MM.1S (cell line): ENCODE results near the gene FOXD4L1.
"Not testable (repeated sequence)": the region's sequence is repeated elsewhere in the genome, so short reads cannot be mapped to it uniquely, and the experiment has no call there.

Experiments
- EZH2 ChIP-seq: fragments of 300-600 bp; sonication (generic); optimal IDR thresholded peaks from 2 replicates; pipeline ENCODE3; 2017; ENCODE audit warnings: low read depth, mild to moderate bottlenecking, antibody characterized with exemption, low read length, mixed read lengths
- TF ChIP-seq, protein P1 (sequence below): fragments of 300-600 bp; sonication (generic); IDR thresholded peaks from 2 replicates; pipeline ENCODE4 v1.5.1; 2016; ENCODE audit warnings: antibody characterized with exemption, low read length, mixed read lengths

DNA sequence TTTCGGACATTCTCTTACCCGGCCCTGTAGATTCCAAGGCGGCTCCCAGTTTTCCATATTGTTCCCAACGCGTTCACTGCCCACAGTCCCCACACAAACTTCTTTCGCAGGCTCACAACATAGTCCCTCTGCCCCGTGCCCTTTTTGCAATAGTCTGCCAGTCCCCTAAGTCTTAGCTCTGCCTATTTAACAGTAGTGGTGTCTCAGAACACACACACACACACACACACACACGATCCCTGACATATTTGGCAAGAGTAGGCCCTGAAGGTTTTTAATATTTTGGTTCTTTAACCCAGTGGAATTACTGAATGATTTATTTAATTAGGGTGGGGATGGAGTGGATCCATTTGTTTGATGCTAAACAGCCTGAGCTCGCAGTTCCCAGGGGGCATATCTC, 44.1 kb downstream of the FOXD4L1 start:
- TF ChIP-seq, protein P1, sequence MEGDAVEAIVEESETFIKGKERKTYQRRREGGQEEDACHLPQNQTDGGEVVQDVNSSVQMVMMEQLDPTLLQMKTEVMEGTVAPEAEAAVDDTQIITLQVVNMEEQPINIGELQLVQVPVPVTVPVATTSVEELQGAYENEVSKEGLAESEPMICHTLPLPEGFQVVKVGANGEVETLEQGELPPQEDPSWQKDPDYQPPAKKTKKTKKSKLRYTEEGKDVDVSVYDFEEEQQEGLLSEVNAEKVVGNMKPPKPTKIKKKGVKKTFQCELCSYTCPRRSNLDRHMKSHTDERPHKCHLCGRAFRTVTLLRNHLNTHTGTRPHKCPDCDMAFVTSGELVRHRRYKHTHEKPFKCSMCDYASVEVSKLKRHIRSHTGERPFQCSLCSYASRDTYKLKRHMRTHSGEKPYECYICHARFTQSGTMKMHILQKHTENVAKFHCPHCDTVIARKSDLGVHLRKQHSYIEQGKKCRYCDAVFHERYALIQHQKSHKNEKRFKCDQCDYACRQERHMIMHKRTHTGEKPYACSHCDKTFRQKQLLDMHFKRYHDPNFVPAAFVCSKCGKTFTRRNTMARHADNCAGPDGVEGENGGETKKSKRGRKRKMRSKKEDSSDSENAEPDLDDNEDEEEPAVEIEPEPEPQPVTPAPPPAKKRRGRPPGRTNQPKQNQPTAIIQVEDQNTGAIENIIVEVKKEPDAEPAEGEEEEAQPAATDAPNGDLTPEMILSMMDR: not testable (repeated sequence)
- TF ChIP-seq EZH2: not testable (repeated sequence)
